GM18507 (cell line): Measurements from ENCODE around the gene ZFAND5.

Experiments used
- DNase-seq: peaks from one replicate; pipeline ENCODE4 v3.0.0; 2011; ENCODE audit warnings: low read depth; ENCODE audit not compliant: insufficient read length; ENCODE audit errors: extremely low spot score
- FAIRE-seq: peaks from 2 replicates; lab custom pipeline; 2011; peaks lifted over from hg19 to GRCh38; lab: Jason Lieb, UNC

Gene ZFAND5

GRCh38 chr9:72364679-72365524 is at the start of gene ZFAND5:
TSS of gene ZFAND5 (minus strand) at chr9:72365208. CDS start at chr9:72360778, 4,430 bp downstream.
- DNase-seq, result peak; percentile 90

GRCh38 chr9:72412483-72413040 is 47.6 kb upstream of the ZFAND5 start:
- DNase-seq (no peak), FAIRE-seq (no peak)

More at GRCh38 chr9:72364679-72365524, at the start of gene ZFAND5:
- FAIRE-seq, result no peak

- FAIRE-seq (no peak), DNase-seq (no peak)
Observed at GRCh38 chr9:72410214-72410613, 45.2 kb upstream of the ZFAND5 start.

GRCh38 chr9:72407114-72407513 is 42.1 kb upstream of the ZFAND5 start:
- DNase-seq (no peak), FAIRE-seq (no peak)

- no peak for DNase-seq
- FAIRE-seq, result no peak
Observed at GRCh38 chr9:72402744-72403143, 37.7 kb upstream of the ZFAND5 start.

GRCh38 chr9:72401396-72401795 is 36.4 kb upstream of the ZFAND5 start:
- FAIRE-seq (no peak), DNase-seq (no peak)

- DNase-seq, result no peak
- no peak for FAIRE-seq
Observed at GRCh38 chr9:72400866-72401265, 35.9 kb upstream of the ZFAND5 start.

- FAIRE-seq (no peak), DNase-seq (no peak)
Observed at GRCh38 chr9:72399391-72399790, 34.4 kb upstream of the ZFAND5 start.

GRCh38 chr9:72396247-72397091 is 31.5 kb upstream of the ZFAND5 start:
- DNase-seq (no peak), FAIRE-seq (no peak)

- no peak for DNase-seq
- no peak for FAIRE-seq
Observed at GRCh38 chr9:72394066-72394465, 29.1 kb upstream of the ZFAND5 start.

GRCh38 chr9:72390907-72391306 is 25.9 kb upstream of the ZFAND5 start:
- FAIRE-seq (no peak), DNase-seq (no peak)

- no peak for FAIRE-seq
- no peak for DNase-seq
Observed at GRCh38 chr9:72386186-72386585, 21.2 kb upstream of the ZFAND5 start.

- FAIRE-seq (no peak), DNase-seq (no peak)
Observed at GRCh38 chr9:72384710-72385485, 19.9 kb upstream of the ZFAND5 start.

- DNase-seq (no peak), FAIRE-seq (no peak)
Observed at GRCh38 chr9:72383978-72384709, 19.1 kb upstream of the ZFAND5 start.

GRCh38 chr9:72382405-72382804 is 17.4 kb upstream of the ZFAND5 start:
- FAIRE-seq (no peak), DNase-seq (no peak)

- DNase-seq (no peak), FAIRE-seq (no peak)
Observed at GRCh38 chr9:72377041-72377440, 12.0 kb upstream of the ZFAND5 start.

GRCh38 chr9:72371151-72371550 is 6.1 kb upstream of the ZFAND5 start:
- DNase-seq, result no peak
- FAIRE-seq, result no peak

GRCh38 chr9:72365525-72366256 is 683 bp upstream of the ZFAND5 start:
- DNase-seq, result peak; percentile 38
- peak; percentile 95 for FAIRE-seq
